Measurements from ENCODE around the gene DTL.

The DTL gene

GRCh38 chr1:212073490-212073889, 37.9 kb downstream of the DTL start:
- TF ChIP-seq CTCF (IDR thresholded peaks at IDR 0.05; ENCODE audit: insufficient read depth, low read depth, low read length, missing control alignments) = no peak
- H3K4me3 ChIP-seq (ENCODE audit: low read length) = no peak overlapping the region
- no peak for DNase-seq (ENCODE audit: low read depth)

GRCh38 chr1:212074313-212074712, 38.8 kb downstream of the DTL start:
- H3K4me3 ChIP-seq (ENCODE audit: low read length) = no peak overlapping the region
- no peak for TF ChIP-seq CTCF (IDR thresholded peaks at IDR 0.05; ENCODE audit: insufficient read depth, low read depth, low read length, missing control alignments)
- no peak for DNase-seq (ENCODE audit: low read depth)

- no peak for DNase-seq (ENCODE audit: low read depth)
- TF ChIP-seq CTCF (IDR thresholded peaks at IDR 0.05; ENCODE audit: insufficient read depth, low read depth, low read length, missing control alignments) = no peak
- no peak overlapping the region for H3K4me3 ChIP-seq (ENCODE audit: low read length)
Measured at GRCh38 chr1:212074856-212075255, 39.3 kb downstream of the DTL start.

- no peak for TF ChIP-seq CTCF (IDR thresholded peaks at IDR 0.05; ENCODE audit: insufficient read depth, low read depth, low read length, missing control alignments)
- peak; percentile 92 for DNase-seq (ENCODE audit: low read depth)
- H3K4me3 ChIP-seq (ENCODE audit: low read length) = no peak overlapping the region
Measured at GRCh38 chr1:212077028-212077427, 41.5 kb downstream of the DTL start.

GRCh38 chr1:212078826-212079225, 43.3 kb downstream of the DTL start:
- no peak for TF ChIP-seq CTCF (IDR thresholded peaks at IDR 0.05; ENCODE audit: insufficient read depth, low read depth, low read length, missing control alignments)
- no peak overlapping the region for H3K4me3 ChIP-seq (ENCODE audit: low read length)
- DNase-seq (ENCODE audit: low read depth) = no peak

- DNase-seq (ENCODE audit: low read depth) = no peak
- TF ChIP-seq CTCF (IDR thresholded peaks at IDR 0.05; ENCODE audit: insufficient read depth, low read depth, low read length, missing control alignments) = no peak
- no peak overlapping the region for H3K4me3 ChIP-seq (ENCODE audit: low read length)
Measured at GRCh38 chr1:212082765-212083406, 47.3 kb downstream of the DTL start.

GRCh38 chr1:212089560-212090163, 54.1 kb downstream of the DTL start:
- no peak overlapping the region for H3K4me3 ChIP-seq (ENCODE audit: low read length)
- no peak for TF ChIP-seq CTCF (IDR thresholded peaks at IDR 0.05; ENCODE audit: insufficient read depth, low read depth, low read length, missing control alignments)
- DNase-seq (ENCODE audit: low read depth) = no peak

Data from epithelial cell of esophagus (primary cell).